Left renal pelvis (tissue), 4 donors: Measurements from ENCODE around the gene CREB5. TPM values are rescaled to one million over a fixed set of nuclear protein-coding genes. Genes with fewer than 3 reads are reported as not detected.

ENCODE experiments used
- DNase-seq, 4 donors: peaks; one replicate each; pipeline ENCODE4 v3.0.0-alpha.2; 2013; ENCODE audit warnings: low read depth in 4 of 4, low spot score in 3 of 4
- polyA plus RNA-seq, 4 donors: library from polyadenylated mRNA; unstranded; fragments of 120-200 nt; gene quantifications; one replicate each; pipeline ENCODE4 v1.2.1, GENCODE V29; 2013; ENCODE audit not compliant: insufficient read length in 4 of 4

Gene CREB5
- polyA plus RNA-seq, 4 donors = 9.1 to 31.6 (median 12.0) TPM

- DNase-seq = no peak
These were observed 449.5 kb downstream of the CREB5 start for GRCh38 chr7:28861825-28862224.

- DNase-seq = no peak
These were observed 450.4 kb downstream of the CREB5 start for GRCh38 chr7:28862595-28863272.

DNA sequence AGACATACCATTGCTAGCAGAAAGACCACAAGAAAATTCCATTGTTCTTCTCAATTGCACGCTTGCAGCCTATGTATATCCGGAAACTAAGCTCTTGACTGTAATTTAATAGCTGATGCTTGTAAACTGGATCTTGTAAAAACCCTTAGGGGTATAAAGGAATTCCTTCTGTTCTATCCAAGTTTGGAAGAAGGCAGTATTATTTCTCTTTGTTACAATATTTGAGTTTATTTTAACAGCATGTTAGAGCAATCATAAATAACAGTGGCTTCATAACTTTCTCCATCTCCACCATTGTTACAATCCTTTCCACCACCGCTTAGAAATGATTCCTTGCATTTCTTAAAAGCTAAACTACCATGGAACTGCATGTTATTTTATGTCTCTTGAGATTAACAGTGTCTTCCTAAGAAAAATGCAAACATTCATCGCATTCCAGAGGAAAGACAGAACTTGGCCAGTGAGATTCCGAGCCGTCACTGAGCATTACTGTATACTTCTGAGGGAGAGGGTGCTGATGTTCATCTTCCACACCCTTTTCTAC, 453.4 kb downstream of the CREB5 start:
- no peak for DNase-seq

DNA sequence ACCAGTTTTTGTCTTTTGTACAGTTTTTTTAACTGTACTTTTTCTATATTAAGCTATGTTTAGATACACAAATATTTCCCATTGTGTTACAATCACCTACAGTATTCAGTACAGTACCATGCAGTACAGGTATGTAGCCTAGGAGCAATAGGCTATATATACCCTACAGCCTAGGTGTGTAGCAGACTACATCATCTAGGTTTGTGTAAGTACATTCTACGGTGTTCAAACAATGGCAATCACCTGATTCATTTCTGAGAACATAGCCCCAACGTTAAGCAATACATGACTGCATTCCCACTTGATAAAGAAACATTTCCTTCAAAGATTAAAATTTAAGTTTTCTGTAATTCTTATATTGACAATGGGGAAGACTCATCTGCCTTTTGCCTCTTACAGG, 456.4 kb downstream of the CREB5 start:
- no peak for DNase-seq

- no peak for DNase-seq
These were observed 458.8 kb downstream of the CREB5 start for GRCh38 chr7:28871077-28871476.

DNA sequence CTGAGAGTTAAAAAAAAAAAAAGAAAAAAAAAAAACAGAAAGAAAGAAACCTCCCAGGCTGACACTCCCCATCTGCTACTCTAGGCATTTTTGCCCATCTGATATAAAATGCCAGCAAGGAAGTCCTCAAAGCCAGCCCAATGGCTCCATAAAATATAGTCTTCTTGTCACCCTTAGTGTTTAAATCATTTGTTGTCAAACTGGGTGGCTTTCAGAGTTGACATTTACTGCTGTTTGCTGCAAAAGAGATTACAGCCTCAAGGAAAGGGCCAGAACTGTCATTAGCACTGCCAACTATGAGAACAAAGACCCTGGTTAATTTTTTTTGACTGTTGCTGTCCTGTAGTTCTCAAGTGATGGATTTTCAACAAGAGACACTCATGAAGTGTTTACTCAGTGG, 459.3 kb downstream of the CREB5 start:
- no peak for DNase-seq

DNA sequence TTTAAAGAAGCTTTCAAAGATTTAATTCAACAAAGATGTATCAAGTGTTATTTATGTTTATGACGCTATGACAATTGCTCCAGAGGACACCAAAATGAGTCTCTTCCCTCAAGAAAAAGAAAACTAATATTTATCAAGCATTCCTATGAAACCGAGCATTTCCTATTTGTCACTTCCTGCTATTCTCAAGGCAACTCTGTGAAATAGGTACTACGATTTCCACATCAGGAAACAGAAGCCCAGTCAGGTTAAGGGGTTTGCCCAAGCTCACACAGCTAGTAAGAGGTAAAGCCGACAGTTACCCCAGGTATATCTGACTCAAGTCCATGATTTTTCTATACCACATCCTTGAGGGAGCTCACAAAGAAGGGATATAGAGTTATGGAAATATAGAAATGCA, 459.9 kb downstream of the CREB5 start:
- no peak for DNase-seq

DNA sequence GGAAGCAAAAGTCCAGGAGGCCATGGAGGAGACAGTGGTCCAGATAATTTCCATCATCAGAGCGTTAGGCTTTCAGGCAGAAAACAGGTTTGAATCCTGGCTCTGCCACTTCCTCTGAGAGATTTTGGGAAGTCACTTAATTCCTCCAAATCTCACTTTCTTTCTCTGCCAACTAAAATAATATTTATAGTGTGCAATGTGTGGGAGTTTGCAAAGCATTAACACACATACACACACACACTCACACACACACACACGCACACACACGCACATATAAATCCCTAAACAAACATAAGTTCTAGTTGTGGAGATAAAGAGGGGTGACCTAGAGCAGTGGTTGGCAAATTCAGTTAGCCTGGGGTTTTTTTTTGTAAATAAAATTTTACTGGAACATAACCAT, 461.0 kb downstream of the CREB5 start:
- DNase-seq = no peak

- DNase-seq = no peak
These were observed 461.7 kb downstream of the CREB5 start for GRCh38 chr7:28874001-28874400.

Other genes with a start within 250 kb of the CREB5 start
- gene JAZF1, start 231.7 kb upstream of the CREB5 start, polyA plus RNA-seq = 10 to 100 TPM; 11.1 to 28.8 (median 15.9) TPM